B cell (primary cell): Measurements from ENCODE around the gene RCBTB2. TPM values are rescaled to one million over a fixed set of nuclear protein-coding genes. Genes with fewer than 3 reads are reported as not detected.
"Not testable (repeated sequence)": the region's sequence is repeated elsewhere in the genome, so short reads cannot be mapped to it uniquely, and the experiment has no call there.

Source experiments
- ATAC-seq: fragments of 200-7000 bp; cut with Tn5 transposase; one replicate; pipeline ENCODE4 v1.10.0; 2021; ENCODE audit warnings: low read depth, mild to moderate bottlenecking, moderate number of reproducible peaks, moderate library complexity
- CTCF ChIA-PET: fragments of 350-600 bp; sonication (Branson Sonifier 250); formaldehyde crosslinking; loops from one replicate; lab custom pipeline; 2021; ENCODE audit warnings: antibody characterized with exemption, inconsistent platforms; lab: Charles Lee
- POLR2A ChIA-PET: fragments of 350-600 bp; sonication (Branson Sonifier 250); formaldehyde crosslinking; loops from one replicate; lab custom pipeline; 2021; ENCODE audit warnings: antibody characterized with exemption; lab: Charles Lee
- DNase-seq: peaks from one replicate; pipeline ENCODE4 v3.0.0; 2013
- H2AFZ ChIP-seq: 2 replicates; pipeline ENCODE4 v1.6.1; 2012; ENCODE audit warnings: mild to moderate bottlenecking, low read depth, low read length; ENCODE audit not compliant: insufficient read depth, poor library complexity, severe bottlenecking
- H3K27ac ChIP-seq, 2 donors: 1 replicate in 1 of 2; 2 replicates in 1 of 2; pipeline ENCODE4 v1.5.1; 2012 to 2013; ENCODE audit warnings: low read length in 2 of 2, mild to moderate bottlenecking in 2 of 2, moderate library complexity in 1 of 2
- H3K27me3 ChIP-seq, 4 experiments: fragments of 200-600 bp in 1 of 4; sonication (generic) in 1 of 4; replicated peaks in 1 of 4; 1 replicate in 2 of 4; 2 replicates in 2 of 4; pipeline versions ENCODE4 v1.6.1 to v1.7.0; 2013 to 2016; ENCODE audit warnings: low read length in 3 of 4, mild to moderate bottlenecking in 2 of 4, mixed read lengths in 1 of 4, moderate library complexity in 1 of 4; ENCODE audit not compliant: insufficient read depth in 4 of 4, control insufficient read depth in 3 of 4; ENCODE audit errors: control extremely low read depth in 1 of 4
- H3K36me3 ChIP-seq, 2 experiments: replicated peaks in 1 of 2; 1 replicate in 1 of 2; 2 replicates in 1 of 2; pipeline versions ENCODE4 v1.6.1 to v1.7.1; 2013; ENCODE audit warnings: low read length in 1 of 2; ENCODE audit not compliant: insufficient read depth in 2 of 2, control insufficient read depth in 1 of 2; ENCODE audit errors: control extremely low read depth in 1 of 2, extremely low read depth in 1 of 2
- H3K4me1 ChIP-seq, 2 donors: fragments of 200-600 bp in 1 of 2; sonication (generic) in 1 of 2; 1 replicate in 1 of 2; 2 replicates in 1 of 2; pipeline versions ENCODE4 v1.5.1 to v1.6.1; 2013 to 2017; ENCODE audit warnings: low read length in 2 of 2; ENCODE audit not compliant: control insufficient read depth in 2 of 2, insufficient read depth in 2 of 2
- H3K4me2 ChIP-seq: replicated peaks from 2 replicates; pipeline ENCODE3; 2012; ENCODE audit warnings: mild to moderate bottlenecking, low read depth, low read length; ENCODE audit not compliant: poor library complexity, severe bottlenecking
- H3K4me3 ChIP-seq, 5 experiments: fragments of 200-600 bp in 1 of 5; sonication (generic) in 1 of 5; 1 replicate in 3 of 5; 2 replicates in 2 of 5; pipeline versions ENCODE4 v1.5.1 to v1.7.0; 2011 to 2016; ENCODE audit warnings: low read length in 4 of 5, mild to moderate bottlenecking in 4 of 5, low read depth in 2 of 5, control low read depth in 1 of 5, moderate library complexity in 1 of 5; ENCODE audit not compliant: insufficient read depth in 1 of 5; ENCODE audit errors: control extremely low read depth in 1 of 5, extremely low read depth in 1 of 5
- H3K79me2 ChIP-seq: fragments of 200-600 bp; sonication (generic); one replicate; pipeline ENCODE4 v1.6.0; 2016; ENCODE audit warnings: low read length; ENCODE audit not compliant: control insufficient read depth, insufficient read depth
- H3K9ac ChIP-seq: fragments of 200-600 bp; sonication (generic); 2 replicates; pipeline ENCODE4 v1.6.1; 2017; ENCODE audit warnings: mild to moderate bottlenecking, low read length, moderate library complexity
- H3K9me3 ChIP-seq, 3 donors: one replicate each; pipeline versions ENCODE4 v1.6.1 to v1.7.1; 2013; ENCODE audit warnings: low read length in 2 of 3; ENCODE audit not compliant: control insufficient read depth in 2 of 3, insufficient read depth in 1 of 3; ENCODE audit errors: control extremely low read depth in 1 of 3
- H4K20me1 ChIP-seq: 2 replicates; pipeline ENCODE4 v1.6.0; 2012; ENCODE audit warnings: mild to moderate bottlenecking, low read length; ENCODE audit not compliant: insufficient read depth, control insufficient read depth, poor library complexity, severe bottlenecking
- H3K27ac Mint-ChIP-seq: one replicate; pipeline ENCODE4 v1.8.0; 2021; ENCODE audit warnings: mixed read lengths
- H3K27me3 Mint-ChIP-seq: one replicate; pipeline ENCODE4 v1.8.0; 2021; ENCODE audit warnings: mixed read lengths
- H3K4me1 Mint-ChIP-seq: one replicate; pipeline ENCODE4 v1.8.0; 2021; ENCODE audit warnings: mixed read lengths
- H3K4me3 Mint-ChIP-seq: one replicate; pipeline ENCODE4 v1.8.0; 2021; ENCODE audit warnings: mixed read lengths
- H3K9me3 Mint-ChIP-seq: one replicate; pipeline ENCODE4 v1.8.0; 2022; ENCODE audit warnings: mixed read lengths; ENCODE audit not compliant: insufficient read depth
- EZH2 ChIP-seq: IDR thresholded peaks from 2 replicates; pipeline ENCODE4 v1.6.1; 2012; ENCODE audit warnings: borderline replicate concordance, low read depth, mild to moderate bottlenecking, moderate library complexity, low read length; ENCODE audit not compliant: insufficient read depth, poor library complexity, severe bottlenecking
- WGBS: methylation state at CpG from one replicate; pipeline ENCODE4 v1.1.5; 2013; ENCODE audit warnings: missing lambda C conversion rate; ENCODE audit not compliant: insufficient coverage; 5-methylcytosine and 5-hydroxymethylcytosine counted together
- intact Hi-C: fragments of 100-400 bp; cut with micrococcal nuclease; formaldehyde crosslinking; loops from one replicate; pipeline ENCODE4 v1.10.0; 2022
- polyA plus RNA-seq: library from polyadenylated mRNA; depleted of rRNA; stranded (reverse); fragments of >200 nt; gene quantifications from 2 replicates; pipeline ENCODE4 v1.2.3, GENCODE V29; 2012
- total RNA-seq, 2 donors: library from RNA; stranded (reverse); fragments of 120-200 nt in 1 of 2; gene quantifications; 1 replicate in 1 of 2; 2 replicates in 1 of 2; pipeline versions ENCODE4 v1.2.3 to v1.2.4, GENCODE V29; 2013 to 2022
- TF ChIP-seq, protein P1 (sequence below): fragments of 200-600 bp; IDR thresholded peaks from one replicate; pipeline ENCODE4 v1.8.0; 2022; ENCODE audit warnings: antibody characterized with exemption, mild to moderate bottlenecking

The RCBTB2 gene
- total and polyA plus RNA-seq, 2 donors (not counting 1 experiment from before 2014, with no cell fraction given): 1.4 to 2.7 TPM

DNA sequence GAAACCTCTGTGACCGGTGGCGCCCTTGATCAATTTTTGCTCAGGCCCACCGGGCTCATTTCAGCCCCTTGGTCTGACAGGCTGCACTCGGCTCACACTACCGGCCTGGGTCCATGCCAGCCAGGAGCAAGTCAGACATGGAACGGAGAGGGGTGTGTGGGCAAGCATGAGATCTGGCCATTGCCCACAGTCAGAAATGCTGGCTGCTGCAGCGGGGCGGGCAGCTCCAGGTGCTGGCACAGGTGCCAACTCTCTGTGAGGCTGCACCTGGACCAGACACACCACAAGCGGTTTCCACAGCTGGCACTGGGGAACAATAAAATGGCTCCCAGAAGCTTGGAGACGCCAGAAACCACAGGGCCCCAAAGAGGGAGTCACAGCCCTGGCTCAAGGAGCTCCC is 76.3 kb downstream of the RCBTB2 start:
- DNase-seq: no peak
- POLR2A ChIA-PET: no interaction called here
- CTCF ChIA-PET: no interaction called here
- H3K9me3 Mint-ChIP-seq: peaks cover 4% of the 10 kb centered on the region
- no peaks in the 10 kb centered on the region for H3K4me1 Mint-ChIP-seq
- WGBS: 96% methylated on average over 10 of the region's 10 CpGs
- Histone ChIP-seq H3K4me3 (no peak overlapping the region), H4K20me1 (peaks cover 29% of the 10 kb centered on the region), H2AFZ (no peak overlapping the region), H3K27ac (no peak overlapping the region), H3K36me3 (peaks cover 7 to 78% of the 10 kb centered on the region in 2 experiments), H3K4me1 (no peaks in the 10 kb centered on the region), H3K9ac (no peak overlapping the region), H3K27me3 (no peaks in the 10 kb centered on the region), H3K9me3 (peaks cover 0 to 2% (median 0%) of the 10 kb centered on the region in 3 donors), H3K4me2 (no peak overlapping the region), H3K79me2 (no peaks in the 10 kb centered on the region)
- intact Hi-C loops: no loop called here
- H3K27ac Mint-ChIP-seq: no peak overlapping the region
- H3K4me3 Mint-ChIP-seq: no peak overlapping the region
- TF ChIP-seq, protein P1, sequence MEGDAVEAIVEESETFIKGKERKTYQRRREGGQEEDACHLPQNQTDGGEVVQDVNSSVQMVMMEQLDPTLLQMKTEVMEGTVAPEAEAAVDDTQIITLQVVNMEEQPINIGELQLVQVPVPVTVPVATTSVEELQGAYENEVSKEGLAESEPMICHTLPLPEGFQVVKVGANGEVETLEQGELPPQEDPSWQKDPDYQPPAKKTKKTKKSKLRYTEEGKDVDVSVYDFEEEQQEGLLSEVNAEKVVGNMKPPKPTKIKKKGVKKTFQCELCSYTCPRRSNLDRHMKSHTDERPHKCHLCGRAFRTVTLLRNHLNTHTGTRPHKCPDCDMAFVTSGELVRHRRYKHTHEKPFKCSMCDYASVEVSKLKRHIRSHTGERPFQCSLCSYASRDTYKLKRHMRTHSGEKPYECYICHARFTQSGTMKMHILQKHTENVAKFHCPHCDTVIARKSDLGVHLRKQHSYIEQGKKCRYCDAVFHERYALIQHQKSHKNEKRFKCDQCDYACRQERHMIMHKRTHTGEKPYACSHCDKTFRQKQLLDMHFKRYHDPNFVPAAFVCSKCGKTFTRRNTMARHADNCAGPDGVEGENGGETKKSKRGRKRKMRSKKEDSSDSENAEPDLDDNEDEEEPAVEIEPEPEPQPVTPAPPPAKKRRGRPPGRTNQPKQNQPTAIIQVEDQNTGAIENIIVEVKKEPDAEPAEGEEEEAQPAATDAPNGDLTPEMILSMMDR: no peak
- no peak for TF ChIP-seq EZH2
- H3K27me3 Mint-ChIP-seq: no peaks in the 10 kb centered on the region
- ATAC-seq: no peak

DNA sequence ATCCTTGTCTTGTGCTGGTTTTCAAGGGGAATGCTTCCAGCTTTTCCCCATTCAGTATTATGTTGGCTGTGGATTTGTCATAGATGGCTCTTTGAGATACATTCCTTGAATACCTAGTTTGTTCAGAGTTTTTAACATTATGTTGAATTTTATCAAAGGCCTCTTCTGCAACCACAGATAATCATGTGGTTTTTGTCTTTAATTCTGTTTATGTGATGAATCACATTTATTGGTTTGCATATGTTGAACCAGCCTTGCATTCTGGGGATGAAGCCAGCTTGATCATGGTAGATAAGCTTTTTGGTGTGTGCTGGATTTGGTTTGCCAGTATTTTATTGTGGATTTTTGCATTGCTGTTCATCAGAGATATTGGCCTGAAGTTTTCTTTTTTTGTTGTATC is 81.7 kb downstream of the RCBTB2 start:
- H3K4me2 ChIP-seq, POLR2A ChIA-PET, H3K27me3 Mint-ChIP-seq, H3K9me3 ChIP-seq, H3K4me1 Mint-ChIP-seq, H3K4me3 Mint-ChIP-seq, H3K9ac ChIP-seq, DNase-seq, H3K27ac Mint-ChIP-seq, H3K4me1 ChIP-seq, H2AFZ ChIP-seq, ATAC-seq, intact Hi-C loops, CTCF ChIA-PET, H3K27ac ChIP-seq, H3K27me3 ChIP-seq, H3K4me3 ChIP-seq: not testable (repeated sequence)
- Histone ChIP-seq H4K20me1 (peaks cover 23% of the 10 kb centered on the region), H3K79me2 (peaks cover 14% of the 10 kb centered on the region), H3K36me3 (peaks cover 7 to 36% of the 10 kb centered on the region in 2 experiments)
- peaks cover 11% of the 10 kb centered on the region for H3K9me3 Mint-ChIP-seq
